HEK293T (cell line): Measurements from ENCODE around the gene MPHOSPH6.
"Not testable (repeated sequence)": the region's sequence is repeated elsewhere in the genome, so short reads cannot be mapped to it uniquely, and the experiment has no call there.

Experiments used
- CTCF ChIA-PET: fragments of 350-600 bp; formaldehyde crosslinking; extraction: SDS; loops from one replicate; lab custom pipeline; 2021; ENCODE audit warnings: antibody characterized with exemption, inconsistent platforms; lab: Yijun Ruan, JAX
- POLR2A ChIA-PET: fragments of 350-600 bp; formaldehyde crosslinking; extraction: SDS; loops from one replicate; lab custom pipeline; 2020; ENCODE audit warnings: antibody characterized with exemption, inconsistent platforms; lab: Yijun Ruan, JAX
- DNase-seq: peaks from one replicate; pipeline ENCODE4 v3.0.0; 2012; ENCODE audit warnings: mixed read lengths; ENCODE audit errors: extremely low spot score
- ARNT ChIP-seq: fragments of 450-650 bp; IDR thresholded peaks from 2 replicates; pipeline ENCODE4 v1.6.1; 2017; ENCODE audit warnings: mild to moderate bottlenecking
- BHLHE40 ChIP-seq: fragments of 450-650 bp; IDR thresholded peaks from 2 replicates; pipeline ENCODE4 v1.6.1; 2016; ENCODE audit warnings: mild to moderate bottlenecking, moderate library complexity, borderline replicate concordance
- CTBP1 ChIP-seq: fragments of 450-650 bp; IDR thresholded peaks from 2 replicates; pipeline ENCODE4 v1.6.1; 2016; ENCODE audit warnings: borderline replicate concordance
- ELF4 ChIP-seq: fragments of 450-650 bp; IDR thresholded peaks from 2 replicates; pipeline ENCODE4 v1.6.1; 2017; ENCODE audit warnings: antibody characterized with exemption
- FOXA1 ChIP-seq: fragments of 450-650 bp; IDR thresholded peaks from 2 replicates; pipeline ENCODE4 v1.6.1; 2016; ENCODE audit warnings: mild to moderate bottlenecking
- FOXK2 ChIP-seq: fragments of 450-650 bp; IDR thresholded peaks from 2 replicates; pipeline ENCODE4 v1.6.1; 2016; ENCODE audit warnings: mild to moderate bottlenecking
- FOXM1 ChIP-seq: fragments of 450-650 bp; IDR thresholded peaks from 2 replicates; pipeline ENCODE4 v1.6.1; 2017; ENCODE audit warnings: mild to moderate bottlenecking, borderline replicate concordance
- HDGF ChIP-seq: fragments of 450-650 bp; IDR thresholded peaks from 2 replicates; pipeline ENCODE4 v1.6.1; 2017; ENCODE audit warnings: antibody characterized with exemption, borderline replicate concordance
- L3MBTL2 ChIP-seq: fragments of 450-650 bp; conservative IDR thresholded peaks from 2 replicates; pipeline ENCODE4 v1.6.1; 2016; ENCODE audit warnings: mild to moderate bottlenecking
- LEF1 ChIP-seq: fragments of 450-650 bp; IDR thresholded peaks from 2 replicates; pipeline ENCODE4 v1.6.1; 2017; ENCODE audit warnings: mild to moderate bottlenecking, borderline replicate concordance
- NFRKB ChIP-seq: fragments of 450-650 bp; IDR thresholded peaks from 2 replicates; pipeline ENCODE4 v1.6.1; 2016; ENCODE audit warnings: mild to moderate bottlenecking, moderate library complexity
- PKNOX1 ChIP-seq: fragments of 450-650 bp; IDR thresholded peaks from 2 replicates; pipeline ENCODE4 v1.6.1; 2016
- SP1 ChIP-seq: fragments of 450-650 bp; IDR thresholded peaks from 2 replicates; pipeline ENCODE4 v1.6.1; 2017
- SUZ12 ChIP-seq: fragments of 450-650 bp; IDR thresholded peaks from 2 replicates; pipeline ENCODE4 v1.6.1; 2016; ENCODE audit warnings: mild to moderate bottlenecking
- TARDBP ChIP-seq: fragments of 450-650 bp; IDR thresholded peaks from 2 replicates; pipeline ENCODE4 v1.6.1; 2016
- ZNF384 ChIP-seq: fragments of 450-650 bp; IDR thresholded peaks from 2 replicates; pipeline ENCODE4 v1.6.1; 2016

Gene MPHOSPH6

GRCh38 chr16:82149536-82149935 is 20.5 kb downstream of the MPHOSPH6 start:
- POLR2A ChIA-PET = no interaction called here
- CTCF ChIA-PET = no interaction called here
- TF ChIP-seq ZNF384 (no peak), SUZ12 (no peak), LEF1 (no peak), FOXM1 (no peak), ARNT (no peak)
- DNase-seq = no peak

DNA sequence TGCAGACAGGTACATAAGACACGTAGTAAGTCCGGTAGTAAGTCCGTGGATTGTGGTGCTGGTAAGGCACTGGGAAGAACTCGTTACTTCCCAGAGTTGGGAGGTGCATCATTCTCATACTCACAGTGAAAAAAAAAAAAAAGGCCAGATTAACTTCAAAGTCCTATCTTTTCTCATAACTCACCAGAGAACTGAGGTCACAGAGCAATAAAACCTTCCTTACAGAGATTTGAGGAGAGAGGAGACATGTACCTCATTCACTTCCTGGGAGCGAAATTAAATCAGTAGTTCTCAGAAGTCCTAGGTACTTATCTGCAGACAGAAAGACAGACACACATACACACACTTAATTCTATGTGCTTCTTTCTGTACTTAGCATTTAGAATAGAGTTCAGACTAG is 22.5 kb downstream of the MPHOSPH6 start:
- CTCF ChIA-PET = no interaction called here

DNA sequence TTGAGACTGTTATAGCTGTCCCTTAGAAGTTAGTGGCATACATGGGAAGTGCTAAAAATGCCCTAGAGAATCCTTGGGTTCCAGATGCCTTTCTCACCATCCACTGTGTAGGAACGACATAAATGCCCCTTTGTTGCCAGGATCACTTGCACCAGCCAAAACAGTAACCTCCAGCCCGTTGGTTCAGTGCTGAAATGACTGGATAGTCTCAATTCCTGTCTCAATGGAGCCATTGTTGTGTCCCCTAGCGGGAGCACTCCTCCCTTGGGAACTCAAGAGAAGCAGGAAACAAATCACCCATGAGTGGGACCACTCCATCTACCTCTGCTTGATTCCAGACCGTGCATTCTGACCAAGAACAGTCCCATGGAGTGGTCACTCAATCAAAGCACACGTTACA is 23.1 kb downstream of the MPHOSPH6 start:
- TF ChIP-seq SP1 = no peak
- no peak for TF ChIP-seq HDGF
- no peak for TF ChIP-seq TARDBP
- TF ChIP-seq ARNT = no peak
- TF ChIP-seq SUZ12 = no peak
- no peak for TF ChIP-seq ELF4
- no peak for DNase-seq
- CTCF ChIA-PET = no interaction called here
- POLR2A ChIA-PET = no interaction called here

More for the DNA sequence above, 22.5 kb downstream of the MPHOSPH6 start:
- no peak for TF ChIP-seq PKNOX1
- TF ChIP-seq TARDBP = no peak
- no peak for TF ChIP-seq FOXK2
- TF ChIP-seq L3MBTL2 = no peak
- TF ChIP-seq ARNT = no peak
- no peak for TF ChIP-seq HDGF
- TF ChIP-seq NFRKB = no peak
- no peak for TF ChIP-seq CTBP1
- TF ChIP-seq FOXA1 = no peak
- TF ChIP-seq ZNF384 = no peak
- no peak for TF ChIP-seq LEF1
- no peak for TF ChIP-seq SP1
- TF ChIP-seq FOXM1 = no peak
- TF ChIP-seq BHLHE40 = no peak
- POLR2A ChIA-PET = no interaction called here
- DNase-seq = no peak

DNA sequence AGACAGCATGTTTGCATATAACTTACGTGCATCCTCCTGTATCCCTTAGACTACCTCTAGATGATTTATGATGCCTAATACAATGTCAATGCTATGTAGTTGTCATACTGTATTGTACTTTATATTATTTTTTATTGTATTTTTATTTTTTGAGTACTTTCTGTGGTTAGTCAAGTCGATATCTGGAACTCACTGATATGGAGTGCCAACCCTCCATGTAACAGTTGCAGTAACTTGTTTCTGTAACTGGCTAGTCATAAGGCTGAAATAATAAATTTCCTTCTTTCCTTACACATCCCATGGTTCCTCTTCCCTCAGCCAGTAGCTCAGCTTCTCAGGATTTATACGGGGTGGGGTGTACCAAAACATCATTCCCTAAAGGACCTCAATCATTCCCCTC is 23.5 kb downstream of the MPHOSPH6 start:
- no peak for DNase-seq
- ChIA-PET POLR2A (no interaction called here), CTCF (no interaction called here)
- no peak for TF ChIP-seq FOXM1
- TF ChIP-seq HDGF = no peak
- no peak for TF ChIP-seq FOXK2
- TF ChIP-seq ARNT = no peak
- TF ChIP-seq FOXA1 = no peak
- no peak for TF ChIP-seq SP1
- TF ChIP-seq PKNOX1 = no peak
- TF ChIP-seq TARDBP = no peak
- no peak for TF ChIP-seq SUZ12
- TF ChIP-seq LEF1 = no peak
- TF ChIP-seq L3MBTL2 = no peak
- TF ChIP-seq NFRKB = no peak
- no peak for TF ChIP-seq CTBP1
- no peak for TF ChIP-seq ELF4
- no peak for TF ChIP-seq ZNF384
- no peak for TF ChIP-seq BHLHE40

- DNase-seq, CTCF ChIA-PET: not testable (repeated sequence)
- POLR2A ChIA-PET = interaction anchor here (0.9 kb wide), 1 partner anchor 31 kb away, joined by 3 read pairs; the partner anchor contains the start of gene MPHOSPH6
Observed at GRCh38 chr16:82139286-82139571, 30.8 kb downstream of the MPHOSPH6 start.

- DNase-seq = no peak
- TF ChIP-seq CTBP1 (no peak), FOXA1 (no peak), FOXK2 (no peak), LEF1 (no peak), ARNT (no peak), PKNOX1 (no peak), FOXM1 (no peak), ZNF384 (no peak), HDGF (no peak)
- POLR2A ChIA-PET = interaction anchor here (0.9 kb wide), 1 partner anchor 31 kb away, joined by 3 read pairs; the partner anchor contains the start of gene MPHOSPH6
- CTCF ChIA-PET = interaction anchor here (0.6 kb wide), 1 partner anchor 70 kb away, joined by 3 read pairs; no protein-coding TSS in a partner anchor
Observed at GRCh38 chr16:82138478-82139285, 31.3 kb downstream of the MPHOSPH6 start.

GRCh38 chr16:82137822-82138167 is 32.2 kb downstream of the MPHOSPH6 start:
- CTCF ChIA-PET = interaction anchor here (0.6 kb wide), 1 partner anchor 73 kb away, joined by 3 read pairs; no protein-coding TSS in a partner anchor
- DNase-seq = no peak

More at GRCh38 chr16:82137822-82138167, 32.2 kb downstream of the MPHOSPH6 start:
- TF ChIP-seq HDGF = no peak
- no peak for TF ChIP-seq FOXM1
- TF ChIP-seq L3MBTL2 = no peak
- no peak for TF ChIP-seq SUZ12
- TF ChIP-seq NFRKB = no peak
- TF ChIP-seq SP1 = no peak
- TF ChIP-seq ARNT = no peak
- no peak for TF ChIP-seq ELF4
- POLR2A ChIA-PET = no interaction called here
